Ishikawa (cell line): ENCODE measurements around the gene MUC4.

Source experiments
- CEBPB ChIP-seq: IDR thresholded peaks from 2 replicates; pipeline ENCODE4 v1.6.1; 2012
- CREB1 ChIP-seq: IDR thresholded peaks from 2 replicates; pipeline ENCODE4 v1.6.1; 2012; ENCODE audit warnings: low read depth
- EGR1 ChIP-seq: IDR thresholded peaks from 2 replicates; pipeline ENCODE4 v1.6.1; 2012
- EP300 ChIP-seq: IDR thresholded peaks from 2 replicates; pipeline ENCODE4 v1.6.1; 2012; ENCODE audit warnings: borderline replicate concordance
- FOXM1 ChIP-seq: IDR thresholded peaks from 2 replicates; pipeline ENCODE4 v1.6.1; 2012; ENCODE audit warnings: low read depth, borderline replicate concordance
- NFIC ChIP-seq: IDR thresholded peaks from 2 replicates; pipeline ENCODE4 v1.6.1; 2012
- RAD21 ChIP-seq: IDR thresholded peaks from 2 replicates; pipeline ENCODE4 v1.6.1; 2012; ENCODE audit warnings: low read depth
- TAF1 ChIP-seq: IDR thresholded peaks from 2 replicates; pipeline ENCODE4 v1.6.1; 2012; ENCODE audit warnings: low read depth, mild to moderate bottlenecking
- TCF12 ChIP-seq: IDR thresholded peaks from 2 replicates; pipeline ENCODE4 v1.6.1; 2012; ENCODE audit warnings: low read depth
- TEAD4 ChIP-seq: IDR thresholded peaks from 2 replicates; pipeline ENCODE4 v1.6.1; 2012
- YY1 ChIP-seq: IDR thresholded peaks from 2 replicates; pipeline ENCODE4 v1.6.1; 2012; ENCODE audit warnings: low read depth
- ZBTB7A ChIP-seq: IDR thresholded peaks from 2 replicates; pipeline ENCODE4 v1.6.1; 2012; ENCODE audit warnings: low read depth
- TF ChIP-seq, protein P1 (sequence below): IDR thresholded peaks from 2 replicates; pipeline ENCODE4 v1.6.1; 2012; ENCODE audit warnings: low read depth, mild to moderate bottlenecking
- TF ChIP-seq, protein P2 (sequence below): IDR thresholded peaks from 2 replicates; pipeline ENCODE4 v1.6.1; 2012
- TF ChIP-seq, protein P3 (sequence below): IDR thresholded peaks from 2 replicates; pipeline ENCODE4 v1.6.1; 2012

The MUC4 gene

DNA sequence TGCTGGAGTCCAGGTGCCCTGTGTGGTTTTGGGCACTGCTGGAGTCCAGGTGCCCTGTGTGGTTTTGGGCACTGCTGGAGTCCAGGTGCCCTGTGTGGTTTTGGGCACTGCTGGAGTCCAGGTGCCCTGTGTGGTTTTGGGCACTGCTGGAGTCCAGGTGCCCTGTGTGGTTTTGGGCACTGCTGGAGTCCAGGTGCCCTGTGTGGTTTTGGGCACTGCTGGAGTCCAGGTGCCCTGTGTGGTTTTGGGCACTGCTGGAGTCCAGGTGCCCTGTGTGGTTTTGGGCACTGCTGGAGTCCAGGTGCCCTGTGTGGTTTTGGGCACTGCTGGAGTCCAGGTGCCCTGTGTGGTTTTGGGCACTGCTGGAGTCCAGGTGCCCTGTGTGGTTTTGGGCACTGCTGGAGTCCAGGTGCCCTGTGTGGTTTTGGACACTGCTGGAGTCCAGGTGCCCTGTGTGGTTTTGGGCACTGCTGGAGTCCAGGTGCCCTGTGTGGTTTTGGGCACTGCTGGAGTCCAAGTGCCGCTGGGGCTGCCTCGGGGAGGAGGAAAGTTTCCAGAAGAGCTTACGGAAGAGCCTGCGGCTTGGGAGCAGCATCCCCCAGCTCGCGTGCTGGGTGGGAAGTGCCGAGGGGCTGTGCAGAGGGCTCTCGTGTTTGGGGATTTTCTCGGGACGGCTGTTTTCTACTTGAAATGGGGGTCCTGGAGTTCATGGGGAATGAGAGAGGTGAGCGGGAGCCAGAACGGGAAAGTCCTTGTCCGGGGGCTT is 12.9 kb upstream of the MUC4 start:
- TF ChIP-seq TCF12 = peak; percentile 91
- TF ChIP-seq ZBTB7A = 0 out of 2 replicates have a peak, but pooled peaks have one; percentile 19
- TF ChIP-seq EP300 = peak; percentile 7; the same call in 1 of the 2 replicates

DNA sequence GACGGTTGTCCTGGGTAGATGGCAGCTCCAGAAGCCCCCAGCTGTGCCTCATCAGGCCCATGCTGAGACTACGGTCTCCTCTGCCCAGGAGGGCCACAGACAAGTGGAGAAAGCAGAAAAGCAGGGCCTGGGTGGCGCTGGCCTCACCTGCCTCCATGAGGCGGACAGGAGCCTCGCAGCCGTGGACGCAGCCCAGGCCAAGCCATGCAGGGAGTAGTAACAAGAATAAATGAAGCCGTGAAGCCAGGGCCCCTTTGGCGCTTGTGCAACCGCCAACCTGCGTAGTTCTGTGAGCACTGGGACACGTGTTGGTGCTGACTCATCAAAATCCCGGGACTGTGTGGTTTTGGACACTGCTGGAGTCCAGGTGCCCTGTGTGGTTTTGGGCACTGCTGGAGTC is 12.3 kb upstream of the MUC4 start:
- TF ChIP-seq, protein P1, sequence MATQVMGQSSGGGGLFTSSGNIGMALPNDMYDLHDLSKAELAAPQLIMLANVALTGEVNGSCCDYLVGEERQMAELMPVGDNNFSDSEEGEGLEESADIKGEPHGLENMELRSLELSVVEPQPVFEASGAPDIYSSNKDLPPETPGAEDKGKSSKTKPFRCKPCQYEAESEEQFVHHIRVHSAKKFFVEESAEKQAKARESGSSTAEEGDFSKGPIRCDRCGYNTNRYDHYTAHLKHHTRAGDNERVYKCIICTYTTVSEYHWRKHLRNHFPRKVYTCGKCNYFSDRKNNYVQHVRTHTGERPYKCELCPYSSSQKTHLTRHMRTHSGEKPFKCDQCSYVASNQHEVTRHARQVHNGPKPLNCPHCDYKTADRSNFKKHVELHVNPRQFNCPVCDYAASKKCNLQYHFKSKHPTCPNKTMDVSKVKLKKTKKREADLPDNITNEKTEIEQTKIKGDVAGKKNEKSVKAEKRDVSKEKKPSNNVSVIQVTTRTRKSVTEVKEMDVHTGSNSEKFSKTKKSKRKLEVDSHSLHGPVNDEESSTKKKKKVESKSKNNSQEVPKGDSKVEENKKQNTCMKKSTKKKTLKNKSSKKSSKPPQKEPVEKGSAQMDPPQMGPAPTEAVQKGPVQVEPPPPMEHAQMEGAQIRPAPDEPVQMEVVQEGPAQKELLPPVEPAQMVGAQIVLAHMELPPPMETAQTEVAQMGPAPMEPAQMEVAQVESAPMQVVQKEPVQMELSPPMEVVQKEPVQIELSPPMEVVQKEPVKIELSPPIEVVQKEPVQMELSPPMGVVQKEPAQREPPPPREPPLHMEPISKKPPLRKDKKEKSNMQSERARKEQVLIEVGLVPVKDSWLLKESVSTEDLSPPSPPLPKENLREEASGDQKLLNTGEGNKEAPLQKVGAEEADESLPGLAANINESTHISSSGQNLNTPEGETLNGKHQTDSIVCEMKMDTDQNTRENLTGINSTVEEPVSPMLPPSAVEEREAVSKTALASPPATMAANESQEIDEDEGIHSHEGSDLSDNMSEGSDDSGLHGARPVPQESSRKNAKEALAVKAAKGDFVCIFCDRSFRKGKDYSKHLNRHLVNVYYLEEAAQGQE = no peak
- TF ChIP-seq TCF12 (no peak; the same call in 1 of the 2 replicates), CEBPB (peak; percentile 77; the same call in 1 of the 2 replicates), RAD21 (peak; percentile 12; the same call in 1 of the 2 replicates), EGR1 (no peak), ZBTB7A (no peak; the same call in 1 of the 2 replicates), NFIC (no peak; the same call in 1 of the 2 replicates), YY1 (no peak), TEAD4 (no peak), FOXM1 (no peak), EP300 (no peak), CREB1 (no peak), TAF1 (no peak)
- TF ChIP-seq, protein P2, sequence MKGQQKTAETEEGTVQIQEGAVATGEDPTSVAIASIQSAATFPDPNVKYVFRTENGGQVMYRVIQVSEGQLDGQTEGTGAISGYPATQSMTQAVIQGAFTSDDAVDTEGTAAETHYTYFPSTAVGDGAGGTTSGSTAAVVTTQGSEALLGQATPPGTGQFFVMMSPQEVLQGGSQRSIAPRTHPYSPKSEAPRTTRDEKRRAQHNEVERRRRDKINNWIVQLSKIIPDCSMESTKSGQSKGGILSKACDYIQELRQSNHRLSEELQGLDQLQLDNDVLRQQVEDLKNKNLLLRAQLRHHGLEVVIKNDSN = peak; percentile 62
- TF ChIP-seq, protein P3, sequence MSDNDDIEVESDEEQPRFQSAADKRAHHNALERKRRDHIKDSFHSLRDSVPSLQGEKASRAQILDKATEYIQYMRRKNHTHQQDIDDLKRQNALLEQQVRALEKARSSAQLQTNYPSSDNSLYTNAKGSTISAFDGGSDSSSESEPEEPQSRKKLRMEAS = peak; percentile 73

DNA sequence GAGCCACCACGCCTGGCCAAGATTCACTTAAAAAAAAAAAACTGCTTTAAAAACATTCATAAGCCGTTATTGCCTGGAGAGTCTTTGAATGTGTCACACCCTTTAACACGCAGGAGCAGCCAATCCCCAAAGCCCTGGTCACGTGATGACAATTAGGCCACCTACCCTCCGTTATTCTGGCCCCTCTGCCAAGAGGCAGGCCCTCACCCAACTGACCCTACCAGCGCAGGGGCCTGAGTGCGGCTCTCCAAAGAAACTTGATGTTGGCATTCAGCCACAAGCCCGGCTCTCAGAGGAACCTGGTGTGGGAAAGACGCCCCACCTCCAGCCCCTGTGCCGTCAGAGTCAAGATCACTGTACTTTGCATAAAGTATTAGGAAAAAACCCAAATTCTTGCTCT is 11.6 kb upstream of the MUC4 start:
- TF ChIP-seq CREB1 (no peak), NFIC (peak; percentile 54), ZBTB7A (peak; percentile 22; the same call in 1 of the 2 replicates), TCF12 (no peak)
- TF ChIP-seq, protein P2 = peak; percentile 90

DNA sequence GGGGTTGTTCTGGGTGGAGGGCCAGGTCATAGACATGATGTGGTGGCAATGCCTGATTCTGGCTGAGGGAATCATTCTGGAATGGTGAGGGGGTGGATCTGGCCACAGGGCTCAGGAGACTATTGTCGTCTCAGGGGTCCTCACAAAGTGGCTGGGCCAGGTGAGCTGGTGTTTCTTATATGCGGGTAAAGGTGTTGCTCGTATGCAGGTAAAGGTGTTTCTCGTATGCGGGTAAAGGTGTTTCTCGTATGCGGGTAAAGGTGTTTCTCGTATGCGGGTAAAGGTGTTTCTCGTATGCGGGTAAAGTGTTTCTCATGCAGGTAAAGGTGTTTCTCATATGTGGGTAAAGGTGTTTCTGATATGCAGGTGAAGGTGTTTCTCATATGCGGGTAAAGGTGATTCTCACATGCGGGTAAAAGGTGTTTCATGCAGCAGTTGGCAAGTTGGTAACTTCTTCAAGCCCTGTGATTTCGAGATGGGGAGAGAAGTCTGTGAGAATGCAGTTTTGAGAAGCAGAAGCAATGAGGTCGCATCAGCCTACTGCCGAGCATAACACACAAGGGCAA is 10.5 kb upstream of the MUC4 start:
- TF ChIP-seq CREB1 = no peak
- no peak for TF ChIP-seq TAF1
- TF ChIP-seq TCF12 = no peak
- TF ChIP-seq, protein P2 = no peak
- no peak for TF ChIP-seq FOXM1

DNA sequence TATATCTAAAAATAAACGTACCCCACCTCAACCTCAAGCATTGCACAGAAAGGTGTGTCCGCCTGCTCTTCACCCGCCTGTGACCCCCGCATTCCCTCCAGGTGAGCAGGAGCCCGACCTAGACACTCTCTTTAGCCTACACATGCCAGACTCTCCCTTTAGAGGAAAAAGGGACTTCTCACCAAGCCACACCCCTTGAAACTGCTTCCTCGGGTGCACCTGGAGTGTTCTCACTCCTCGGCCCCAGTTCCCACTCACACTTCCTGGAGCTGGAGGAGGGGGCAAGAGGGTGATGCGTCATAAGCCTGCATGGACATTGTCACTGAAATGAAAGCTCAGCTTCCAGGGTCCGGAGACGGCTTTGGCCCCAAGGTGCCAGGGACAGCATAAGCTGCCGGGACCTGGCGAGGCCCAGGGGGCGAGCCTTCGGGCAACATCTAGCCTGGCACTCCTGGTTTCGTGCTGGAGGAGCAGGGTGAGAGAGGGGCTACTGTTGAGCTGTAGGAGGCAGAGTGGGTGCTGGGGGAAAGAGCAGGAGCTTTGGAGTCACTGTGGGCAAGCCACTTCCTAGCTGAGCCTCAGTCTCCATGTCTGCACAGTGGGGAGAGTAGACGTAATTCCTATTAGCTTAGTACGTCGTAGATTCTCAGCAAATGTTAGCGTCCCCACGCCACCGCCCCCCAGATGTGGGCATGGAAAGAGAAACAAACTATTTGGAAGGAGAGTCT is 9.8 kb upstream of the MUC4 start:
- TF ChIP-seq ZBTB7A = no peak
- no peak for TF ChIP-seq CEBPB
- TF ChIP-seq, protein P3 = no peak
- TF ChIP-seq TCF12 = no peak
- TF ChIP-seq EP300 = no peak
- TF ChIP-seq FOXM1 = no peak
- TF ChIP-seq, protein P2 = no peak
- TF ChIP-seq TAF1 = no peak
- no peak for TF ChIP-seq EGR1
- no peak for TF ChIP-seq YY1
- no peak for TF ChIP-seq NFIC
- no peak for TF ChIP-seq TEAD4
- TF ChIP-seq CREB1 = no peak
- no peak for TF ChIP-seq RAD21
- TF ChIP-seq, protein P1 = no peak
